Brain microvascular endothelial cell (primary cell): Measurements from ENCODE around the gene VRTN.

Source experiments
- DNase-seq: peaks from one replicate; pipeline ENCODE4 v3.0.0-alpha.2; 2020
- H3K27ac ChIP-seq: fragments of 250-450 bp; sonication (Bioruptor Pico); 2 replicates; pipeline ENCODE4 v1.5.1; 2020; ENCODE audit warnings: mild to moderate bottlenecking, moderate library complexity
- H3K27me3 ChIP-seq: fragments of 250-450 bp; sonication (Bioruptor Pico); replicated peaks from 2 replicates; pipeline ENCODE4 v1.5.1; 2020; ENCODE audit warnings: mild to moderate bottlenecking
- H3K36me3 ChIP-seq: fragments of 250-450 bp; sonication (Bioruptor Pico); replicated peaks from 2 replicates; pipeline ENCODE4 v1.5.1; 2020; ENCODE audit warnings: mild to moderate bottlenecking
- H3K4me3 ChIP-seq: 2 replicates; pipeline ENCODE4 v1.5.1; 2011; ENCODE audit warnings: low read depth, mild to moderate bottlenecking, control low read depth, low read length, moderate library complexity
- CTCF ChIP-seq: IDR thresholded peaks from 2 replicates; pipeline ENCODE4 v1.5.1; 2011; ENCODE audit warnings: low read depth, mild to moderate bottlenecking, moderate library complexity, low read length, control low read depth, inconsistent platforms; ENCODE audit errors: missing control alignments
- in situ Hi-C: cut with HindIII; loops from 2 replicates; pipeline ENCODE4 v1.10.0; 2017; ENCODE audit warnings: low sequenced_read_pairs, low pct_ligation_motif_present

The VRTN gene

GRCh38 chr14:74347097-74347794, 1.0 kb upstream of the VRTN start:
- no peak overlapping the region for H3K4me3 ChIP-seq
- H3K27me3 ChIP-seq: peaks cover 23% of the 10 kb centered on the region
- H3K36me3 ChIP-seq: no peaks in the 10 kb centered on the region
- no peak overlapping the region for H3K27ac ChIP-seq
- TF ChIP-seq CTCF: no peak
- in situ Hi-C loops: no loop called here
- DNase-seq: no peak

GRCh38 chr14:74347795-74348100, 523 bp upstream of the VRTN start:
- in situ Hi-C loops: no loop called here
- Histone ChIP-seq H3K36me3 (no peaks in the 10 kb centered on the region), H3K27ac (no peak overlapping the region), H3K4me3 (no peak overlapping the region), H3K27me3 (peaks cover 23% of the 10 kb centered on the region)
- DNase-seq: no peak
- TF ChIP-seq CTCF: no peak

- in situ Hi-C loops: no loop called here
- no peak overlapping the region for H3K27ac ChIP-seq
- no peak for TF ChIP-seq CTCF
These were observed 628 bp downstream of the VRTN start for GRCh38 chr14:74348735-74349463.

GRCh38 chr14:74349757-74350156, 1.5 kb downstream of the VRTN start:
- peaks cover 23% of the 10 kb centered on the region for H3K27me3 ChIP-seq
- no peak overlapping the region for H3K27ac ChIP-seq
- DNase-seq: no peak
- no peaks in the 10 kb centered on the region for H3K36me3 ChIP-seq
- in situ Hi-C loops: no loop called here
- no peak overlapping the region for H3K4me3 ChIP-seq
- TF ChIP-seq CTCF: no peak

More at GRCh38 chr14:74348735-74349463, 628 bp downstream of the VRTN start:
- no peak for DNase-seq
- Histone ChIP-seq H3K27me3 (peaks cover 23% of the 10 kb centered on the region), H3K4me3 (no peak overlapping the region), H3K36me3 (no peaks in the 10 kb centered on the region)

- in situ Hi-C loops: no loop called here
- Histone ChIP-seq H3K36me3 (no peaks in the 10 kb centered on the region), H3K27ac (no peak overlapping the region), H3K27me3 (peaks cover 23% of the 10 kb centered on the region), H3K4me3 (no peak overlapping the region)
- TF ChIP-seq CTCF: no peak
- DNase-seq: no peak
These were observed 2.1 kb downstream of the VRTN start for GRCh38 chr14:74350211-74350927.
